Activated T-helper 1 cell treated with anti-CD3 and anti-CD28 coated beads, Interleukin-2, amount 50 U/mL, for 16 hours (primary cell): ENCODE results near the gene SCARB1.

Experiments used
- DNase-seq, 2 donors: peaks; one replicate each; pipeline ENCODE4 v3.0.0-alpha.2; 2020; ENCODE audit warnings: low read depth in 1 of 2, low spot score in 1 of 2

SCARB1 gene

DNA sequence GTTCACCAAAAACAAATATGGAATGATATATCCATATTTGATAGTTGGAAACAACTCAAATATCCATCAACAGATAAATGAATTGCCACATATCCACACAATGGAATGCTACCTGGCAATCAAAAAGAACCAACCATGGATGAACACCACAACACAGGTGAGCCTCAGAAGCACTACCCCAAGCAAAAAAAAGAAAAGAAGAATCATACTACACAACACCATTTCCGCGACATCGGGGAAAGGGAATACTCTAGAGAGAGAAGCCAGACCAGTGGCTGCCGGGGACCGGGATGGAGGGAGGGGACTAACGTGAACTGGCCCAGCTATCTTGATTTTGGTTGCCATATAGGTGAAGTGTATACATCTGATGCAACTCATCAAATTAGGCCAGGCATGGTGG is 41.4 kb downstream of the SCARB1 start:
- no peak for DNase-seq

DNA sequence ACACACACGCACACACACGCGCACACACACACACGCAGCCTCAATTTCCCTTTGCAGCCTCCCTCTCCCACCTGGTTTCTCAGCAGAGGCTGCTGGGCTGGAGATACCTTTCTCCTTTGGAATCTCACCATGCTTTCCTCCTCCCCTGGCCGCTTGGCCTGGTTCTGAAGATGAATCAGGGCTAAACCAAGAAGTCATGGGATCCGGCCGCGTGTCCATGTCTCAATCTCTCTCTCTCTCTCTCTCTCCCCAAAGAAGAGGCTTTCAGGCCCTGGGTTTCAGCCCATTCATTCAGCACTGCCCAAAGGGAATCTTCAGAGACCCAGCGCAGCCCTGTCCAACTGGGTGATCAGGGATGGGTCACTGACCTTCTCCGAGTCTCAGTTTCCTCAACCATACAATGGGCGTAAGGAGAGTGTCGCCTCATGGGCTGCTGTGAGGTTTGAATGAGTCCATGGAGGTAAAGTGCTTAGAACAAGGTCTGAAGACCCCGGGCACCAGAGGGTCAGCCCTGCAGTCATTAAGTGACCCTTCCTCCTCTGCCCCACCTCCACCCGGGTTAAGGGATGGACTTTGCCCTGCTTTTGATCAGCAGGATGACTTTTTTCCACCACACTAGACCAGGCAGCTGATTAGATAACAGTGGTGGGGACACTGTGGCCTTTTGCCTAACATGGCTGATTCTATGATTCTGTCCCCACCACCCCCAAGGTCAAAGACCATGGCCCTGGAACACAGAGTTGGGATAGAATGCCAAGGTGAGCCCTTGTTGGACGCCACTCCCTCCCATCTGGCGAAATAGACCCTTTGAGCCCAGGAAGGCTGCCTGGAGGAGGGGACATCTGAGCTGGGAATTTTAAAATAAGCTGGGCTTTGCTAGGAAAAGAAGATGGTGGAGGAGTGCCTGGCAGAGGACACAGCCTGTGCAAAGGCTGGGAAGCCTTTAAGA is 42.1 kb downstream of the SCARB1 start:
- DNase-seq, result no peak

DNA sequence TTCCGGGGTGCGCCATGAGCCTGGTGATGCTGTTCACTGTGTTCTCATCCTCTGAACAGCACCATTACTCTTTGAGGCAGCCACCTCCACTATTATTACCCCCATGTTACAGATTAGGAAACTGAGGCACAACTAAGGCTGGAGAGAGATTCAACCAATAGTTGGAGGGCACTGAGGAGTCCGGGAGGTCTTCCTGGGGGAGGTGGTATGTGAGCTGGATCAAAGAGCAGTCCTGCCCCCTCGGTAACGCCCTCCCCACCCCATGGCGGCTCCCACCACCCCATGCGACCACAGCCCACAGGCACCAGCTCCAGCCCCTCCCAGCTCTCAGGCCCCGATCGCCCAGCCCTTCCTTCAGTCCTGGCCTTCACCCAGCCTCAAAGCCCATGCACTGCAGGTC is 43.5 kb downstream of the SCARB1 start:
- no peak for DNase-seq

DNA sequence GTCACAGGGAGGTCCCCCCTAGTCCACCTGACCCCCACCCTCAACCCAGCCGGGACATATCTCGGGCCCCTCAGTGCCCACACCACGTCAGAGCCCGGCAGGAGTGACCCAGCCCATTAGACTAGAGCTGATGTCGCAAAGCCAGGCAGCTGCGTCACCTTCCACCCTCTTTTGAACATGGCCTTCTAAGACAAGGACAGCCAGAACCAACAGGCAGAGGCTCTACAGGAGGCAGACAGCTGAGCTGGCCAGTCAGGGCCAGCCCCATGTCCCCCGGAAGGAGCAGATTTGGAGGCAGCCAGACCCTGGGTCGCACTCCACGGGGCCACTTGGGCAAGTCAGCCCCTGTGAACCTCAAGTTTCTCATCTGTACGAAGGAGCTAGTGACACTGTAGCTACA is 44.1 kb downstream of the SCARB1 start:
- DNase-seq, result no peak

DNA sequence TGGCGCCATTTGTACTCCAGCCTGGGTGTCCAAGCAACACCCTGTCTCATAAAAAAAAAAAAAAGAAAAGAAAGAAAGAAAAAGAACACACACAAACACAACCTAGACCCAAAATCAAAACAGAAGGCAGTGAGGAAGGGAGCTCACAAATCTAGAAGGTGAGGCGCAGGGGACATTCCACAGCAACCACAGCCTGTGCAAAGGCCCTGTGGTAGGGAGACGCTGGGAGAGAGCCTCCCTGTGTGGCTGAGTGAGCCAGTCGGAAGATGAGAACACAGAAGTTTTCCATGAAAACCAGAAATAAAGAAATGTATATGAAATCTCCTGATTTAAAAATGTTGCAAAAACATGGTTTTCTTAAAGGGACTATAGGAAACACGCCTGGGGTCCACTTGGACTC is 44.6 kb downstream of the SCARB1 start:
- no peak for DNase-seq

DNA sequence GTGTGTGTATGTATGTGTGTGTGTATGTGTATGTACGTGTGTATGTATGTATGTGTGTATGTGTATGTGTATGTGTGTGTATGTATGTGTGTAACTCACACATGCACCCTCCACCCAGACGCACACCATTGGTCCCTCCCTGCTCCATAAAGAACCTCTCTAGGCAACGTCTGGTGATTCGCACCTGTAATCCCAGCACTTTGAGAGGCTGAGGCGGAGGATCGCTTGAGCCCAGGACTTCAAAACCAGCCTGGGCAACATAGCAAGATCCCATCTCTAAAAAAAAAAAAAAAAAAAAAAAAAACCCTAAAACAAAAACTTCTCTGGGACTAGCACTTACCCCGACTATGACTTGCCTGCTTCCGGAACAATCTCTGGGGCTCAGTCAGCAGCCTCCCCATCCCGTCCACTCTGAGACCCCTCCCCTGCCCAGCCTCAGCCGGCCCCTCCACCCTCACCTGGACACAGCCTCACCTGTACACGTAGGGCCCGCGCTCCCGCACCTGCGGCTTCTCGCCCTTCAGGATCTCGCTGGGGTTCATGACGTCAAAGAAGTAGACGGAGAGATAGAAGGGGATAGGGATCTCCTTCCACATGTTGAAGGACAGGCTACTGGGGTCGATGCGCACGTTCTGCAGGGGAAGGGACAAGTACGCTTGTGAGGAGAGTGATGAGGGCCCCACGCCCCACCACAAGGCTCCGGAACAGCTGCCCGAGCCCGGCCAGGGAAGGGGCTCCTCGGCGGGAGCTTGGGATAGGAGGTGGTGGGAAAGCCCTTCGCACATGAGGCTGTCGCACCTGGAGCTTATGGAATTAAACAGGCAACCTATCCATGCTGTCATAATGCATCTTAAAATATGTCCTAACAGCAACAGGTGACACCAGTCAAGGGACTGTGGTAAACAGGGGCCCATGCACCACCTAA is 46.3 kb downstream of the SCARB1 start:
- DNase-seq, result no peak

DNA sequence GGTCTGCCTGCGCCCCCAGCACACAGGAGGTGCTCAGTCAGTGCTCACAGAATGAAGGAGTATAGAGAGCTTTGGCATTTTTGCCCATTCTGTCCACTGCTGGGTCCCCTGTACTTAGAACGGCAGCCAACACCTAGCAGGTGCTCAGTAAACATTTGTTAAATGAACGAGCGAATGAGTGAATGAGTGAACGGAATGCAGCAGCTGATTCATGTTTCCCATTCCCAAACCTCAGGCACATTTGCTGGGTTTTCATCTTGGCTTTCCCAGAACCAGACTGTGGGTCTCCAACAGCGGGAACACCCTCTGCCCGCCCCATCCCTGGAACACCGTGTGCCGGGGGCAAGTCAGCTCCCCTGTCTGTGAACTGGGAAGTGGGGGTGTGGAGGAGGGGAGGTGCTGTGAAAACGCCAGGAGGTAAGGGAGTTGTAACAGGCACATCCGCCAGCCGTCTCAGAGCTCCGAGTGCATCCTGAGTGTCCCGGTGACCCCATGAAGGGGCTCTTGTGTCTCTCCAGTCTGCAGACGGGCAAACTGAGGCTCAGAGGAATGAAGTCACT is 47.3 kb downstream of the SCARB1 start:
- no peak for DNase-seq

DNA sequence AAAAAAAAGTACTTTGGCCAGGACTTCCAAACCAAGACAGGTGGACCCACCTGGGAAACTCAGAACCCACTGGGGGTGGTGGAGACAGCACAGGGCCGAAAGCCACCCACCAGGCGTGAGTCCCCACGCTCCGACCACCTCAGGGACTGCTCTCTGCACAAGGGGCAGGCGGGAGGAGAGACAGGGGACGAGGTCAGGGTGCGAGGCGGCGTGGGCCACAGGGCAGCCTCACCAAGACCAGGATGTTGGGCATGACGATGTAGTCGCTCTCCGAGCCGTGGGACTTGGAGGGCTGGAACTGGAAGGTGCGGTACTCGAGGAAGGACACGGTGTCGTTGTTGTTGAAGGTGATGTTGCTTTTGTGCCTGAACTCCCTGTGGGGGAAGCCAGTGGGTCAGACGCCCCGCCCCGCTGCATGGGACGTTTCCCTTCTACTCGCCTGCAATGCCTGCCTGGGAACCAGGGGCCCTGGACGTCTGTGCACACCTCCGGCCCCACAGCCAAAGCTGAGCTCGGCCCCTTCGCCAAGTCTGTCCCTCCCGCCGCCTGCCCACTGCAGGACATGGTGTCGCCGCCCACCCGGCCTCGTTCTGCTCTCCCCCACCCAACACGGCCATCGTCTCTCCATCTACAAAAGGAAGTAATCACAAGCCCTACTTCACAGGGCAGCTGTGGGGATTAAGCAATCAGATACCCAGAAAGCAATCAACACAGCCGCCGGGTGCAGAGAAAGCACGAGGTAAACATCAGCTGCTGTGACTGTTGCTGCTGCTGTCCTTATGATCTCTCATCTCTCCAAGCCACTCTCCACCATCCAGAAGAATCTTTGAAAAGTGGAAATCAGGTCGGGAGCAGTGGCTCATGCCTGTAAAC is 48.7 kb downstream of the SCARB1 start:
- no peak for DNase-seq

DNA sequence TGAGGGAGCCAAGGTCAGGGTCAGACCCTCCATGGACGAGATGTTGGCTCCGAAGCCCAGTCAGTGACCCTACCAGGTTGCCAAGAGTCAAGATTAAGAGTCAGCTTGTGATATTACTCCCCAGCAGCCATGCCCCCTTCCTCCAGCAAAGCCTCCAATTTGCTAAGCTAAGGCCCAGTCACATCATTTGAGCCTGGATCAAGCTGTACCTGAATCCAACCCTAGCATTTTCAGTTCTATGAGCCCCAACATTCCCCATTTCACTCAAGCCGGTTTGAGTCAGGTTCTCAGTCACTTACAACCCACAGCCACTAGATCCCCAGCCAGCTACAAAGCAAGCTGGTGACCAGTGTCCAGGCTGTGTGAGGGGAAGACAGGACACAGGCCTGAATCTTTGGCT is 49.9 kb downstream of the SCARB1 start:
- no peak for DNase-seq

DNA sequence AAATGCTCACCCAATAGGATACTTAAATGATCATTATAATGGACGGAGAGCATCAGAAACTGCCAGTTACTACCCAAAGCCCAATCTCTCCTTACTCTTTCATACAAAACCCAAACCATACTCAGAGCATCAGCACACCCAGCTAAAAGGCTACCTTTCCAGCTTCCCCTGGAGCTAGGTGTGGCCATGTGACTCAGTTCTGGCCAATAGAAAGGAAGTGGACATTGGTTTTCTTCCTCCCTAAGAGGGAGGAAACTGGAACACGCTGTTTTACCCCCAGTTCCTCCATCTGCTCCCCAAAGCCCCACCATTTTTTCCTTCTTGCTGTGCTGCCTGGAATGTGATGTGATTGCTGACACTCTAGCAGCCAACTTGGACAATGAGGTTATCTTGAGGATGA is 50.7 kb downstream of the SCARB1 start:
- no peak for DNase-seq

DNA sequence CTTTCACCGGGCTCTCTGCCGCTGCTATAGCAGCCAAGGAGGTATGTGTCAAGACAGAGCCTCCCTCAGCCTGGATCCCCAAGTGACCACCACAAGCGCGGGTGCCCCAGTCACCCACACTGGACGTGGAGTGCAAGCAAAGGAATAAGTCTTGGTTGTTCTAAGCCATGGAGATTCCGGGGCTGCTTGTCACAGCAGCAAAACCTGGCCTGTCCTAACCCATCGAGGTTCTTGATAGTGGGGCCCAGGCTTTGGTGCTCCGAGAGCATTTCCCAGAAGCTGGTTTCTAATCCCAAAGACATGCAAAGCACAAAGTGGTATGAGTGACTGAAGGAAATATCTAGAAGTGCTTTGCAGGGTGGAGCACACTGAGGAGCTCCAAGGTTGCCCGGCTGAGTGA is 51.3 kb downstream of the SCARB1 start:
- DNase-seq, result no peak

DNA sequence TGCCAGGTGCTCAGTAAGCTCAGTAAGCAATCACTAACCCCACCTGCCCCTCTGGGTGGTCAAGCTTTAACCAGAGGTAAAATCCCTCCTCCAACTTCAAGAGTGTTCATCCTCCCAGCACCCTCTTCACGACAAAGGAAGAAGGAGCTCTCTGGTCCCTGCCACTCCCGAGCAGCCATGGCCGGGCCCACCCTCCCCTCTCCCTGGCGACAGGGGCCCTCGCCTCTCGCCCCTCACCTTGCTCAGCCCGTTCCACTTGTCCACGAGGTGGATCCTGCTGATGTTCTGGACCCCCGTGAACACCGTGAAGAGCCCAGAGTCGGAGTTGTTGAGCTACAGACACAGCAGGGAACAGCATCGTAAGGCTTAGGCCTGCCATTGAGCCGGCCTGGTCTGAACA is 52.0 kb downstream of the SCARB1 start:
- no peak for DNase-seq

DNA sequence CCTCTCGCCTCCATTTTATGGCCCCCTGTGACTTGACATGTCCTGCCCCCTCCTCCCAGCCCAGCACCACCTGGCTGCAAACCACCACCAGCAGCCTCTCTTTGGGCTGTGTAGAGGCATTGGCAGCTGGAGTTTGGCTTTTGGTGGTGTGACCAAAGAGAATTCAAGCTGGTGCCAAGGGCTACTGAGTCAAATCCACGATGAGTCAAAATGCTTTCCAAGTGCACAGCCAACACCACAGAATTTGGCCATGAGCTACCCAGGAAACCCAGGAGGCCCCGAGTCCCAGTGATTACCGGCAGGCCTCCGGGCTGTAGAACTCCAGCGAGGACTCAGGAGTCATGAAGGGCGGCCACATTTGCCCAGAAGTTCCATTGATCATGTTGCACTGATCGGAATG is 53.8 kb downstream of the SCARB1 start:
- DNase-seq, result no peak

DNA sequence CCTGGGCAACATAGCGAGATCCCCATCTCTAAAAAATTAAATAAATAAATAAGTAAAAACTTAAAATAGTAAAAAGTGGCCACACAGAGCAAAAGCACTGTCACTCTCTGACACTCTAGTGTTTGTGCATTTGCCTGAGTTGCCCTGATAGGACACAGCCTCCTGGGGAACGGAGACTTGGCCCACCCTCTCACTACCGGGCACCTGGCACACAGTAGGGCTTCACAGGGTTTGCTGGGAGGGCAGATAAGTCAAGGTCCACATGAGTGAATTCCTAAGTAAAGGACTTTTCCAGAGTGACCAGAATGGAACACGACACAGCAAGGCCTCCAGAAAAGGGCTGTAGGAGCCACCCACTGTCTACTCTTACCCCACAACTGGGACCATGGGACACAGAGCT is 54.3 kb downstream of the SCARB1 start:
- no peak for DNase-seq

DNA sequence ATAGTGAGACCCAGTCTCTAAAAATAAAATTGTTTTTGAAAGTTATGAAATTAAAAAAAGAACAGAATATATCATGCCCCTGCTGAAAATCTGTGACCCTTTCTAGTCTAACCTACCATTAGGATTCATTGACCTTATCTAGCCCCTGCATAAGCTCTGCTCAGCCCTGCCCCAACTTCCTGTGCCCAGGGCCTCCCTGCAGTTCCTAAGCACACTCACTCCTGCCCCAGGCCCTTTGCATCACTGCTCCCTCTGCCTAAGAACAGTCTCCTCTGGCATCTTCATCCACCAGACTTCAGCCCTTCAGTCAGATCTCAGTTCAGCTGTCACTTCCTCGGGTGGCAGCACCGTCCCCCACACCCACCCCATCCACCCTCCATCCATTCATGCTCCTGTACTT is 55.4 kb downstream of the SCARB1 start:
- no peak for DNase-seq

DNA sequence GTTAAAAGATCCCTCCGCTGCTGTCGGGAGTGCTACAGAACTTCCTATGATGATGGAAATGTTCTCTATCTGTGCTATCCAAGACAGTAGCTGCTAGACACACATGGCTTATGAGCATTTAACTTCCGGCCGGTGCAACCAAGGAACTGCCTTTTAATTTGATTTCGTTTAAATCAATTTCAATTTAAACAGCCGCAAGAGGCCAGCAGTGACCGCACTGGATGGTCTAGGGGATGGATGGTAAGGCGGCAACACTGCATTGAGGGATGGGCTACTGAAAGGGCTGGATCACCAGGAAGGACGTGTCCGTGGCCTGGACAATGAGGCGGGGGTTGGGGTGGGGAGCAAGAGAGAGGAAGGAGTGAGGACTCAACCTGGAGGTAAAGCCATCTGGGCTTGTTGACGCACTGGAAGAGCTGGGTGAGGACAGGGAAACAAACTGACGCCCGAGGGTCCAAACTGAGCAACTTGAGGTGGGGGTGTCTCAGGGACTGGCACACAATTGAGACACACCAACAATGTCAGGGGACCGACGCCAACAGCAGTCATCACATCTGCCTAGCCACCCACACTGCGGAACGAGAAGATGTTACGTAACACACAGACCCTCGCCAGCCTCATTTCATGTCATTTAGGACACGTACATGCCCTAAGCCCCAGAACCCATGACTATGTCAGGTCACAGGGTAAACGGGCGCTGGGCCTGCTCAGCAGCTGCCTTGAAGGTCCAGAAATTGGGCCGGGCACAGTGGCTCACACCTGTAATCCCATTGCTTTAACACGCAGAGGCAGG is 57.6 kb downstream of the SCARB1 start:
- no peak for DNase-seq

DNA sequence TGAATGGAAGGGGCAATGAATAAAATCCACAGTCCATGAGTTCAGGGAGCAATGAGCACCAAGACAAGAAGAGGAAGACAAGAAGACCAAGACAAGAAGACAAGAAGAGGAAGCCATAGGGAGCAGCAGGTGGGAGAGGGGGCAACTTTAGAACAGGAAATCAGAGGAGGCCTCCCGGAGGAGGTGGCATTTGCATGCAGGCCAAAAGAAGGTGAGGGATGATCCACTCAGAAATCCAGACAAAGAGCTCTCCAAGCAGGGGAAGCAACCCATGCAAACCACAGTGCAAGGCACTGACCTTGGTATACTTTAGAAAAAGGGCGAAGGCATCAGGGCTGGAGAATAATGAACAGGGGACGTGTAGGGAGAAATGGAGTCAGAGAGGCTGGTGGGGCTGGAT is 58.6 kb downstream of the SCARB1 start:
- DNase-seq, result no peak

DNA sequence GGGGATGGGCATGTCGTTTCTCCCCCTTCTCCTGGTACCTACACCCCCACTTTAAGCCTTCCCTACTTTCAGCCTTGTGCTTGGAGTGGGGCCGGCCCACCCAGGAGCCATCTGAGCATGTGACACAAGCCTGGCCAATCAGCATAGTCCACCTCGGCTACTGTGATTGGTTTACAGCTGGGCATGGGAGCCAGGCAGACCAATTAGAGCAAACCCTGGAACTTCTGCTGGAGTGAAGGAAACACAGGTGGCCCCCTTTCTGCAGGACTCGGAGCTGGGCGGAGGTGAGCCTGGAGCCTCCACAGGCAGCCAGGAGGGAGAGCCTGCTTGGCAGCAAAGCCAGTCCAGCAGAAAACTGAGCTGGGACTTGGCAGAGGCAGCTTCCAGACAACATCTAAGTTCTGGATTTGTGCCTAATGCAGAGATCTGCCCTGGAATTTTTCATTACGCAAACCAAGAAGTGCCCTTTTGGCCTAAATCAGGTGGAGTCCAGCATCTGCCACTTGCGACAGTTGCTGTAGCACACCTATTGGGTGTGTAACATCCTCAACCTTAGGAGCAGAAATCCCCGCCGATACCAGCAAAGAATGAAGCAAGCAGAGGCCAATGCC is 59.5 kb downstream of the SCARB1 start:
- DNase-seq, result no peak

DNA sequence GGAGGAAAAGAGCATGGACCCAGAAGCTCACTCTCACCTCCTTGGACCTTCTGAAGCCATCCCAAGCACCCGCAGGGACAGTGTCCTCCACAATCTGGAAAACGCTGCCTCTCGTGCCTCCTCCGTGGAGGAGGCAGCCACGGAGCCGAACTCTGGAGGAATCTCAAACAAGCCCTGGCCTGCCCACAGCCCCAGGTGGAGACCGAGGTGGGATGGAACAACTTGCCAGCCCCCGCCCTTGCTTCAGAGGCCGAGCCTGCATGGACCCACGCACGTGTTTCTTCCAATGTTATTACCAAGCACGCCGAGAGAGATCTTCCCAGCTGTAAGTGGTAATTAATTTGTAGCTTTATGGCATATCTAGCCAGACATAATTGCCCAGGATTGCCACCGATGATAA is 61.3 kb downstream of the SCARB1 start:
- no peak for DNase-seq

DNA sequence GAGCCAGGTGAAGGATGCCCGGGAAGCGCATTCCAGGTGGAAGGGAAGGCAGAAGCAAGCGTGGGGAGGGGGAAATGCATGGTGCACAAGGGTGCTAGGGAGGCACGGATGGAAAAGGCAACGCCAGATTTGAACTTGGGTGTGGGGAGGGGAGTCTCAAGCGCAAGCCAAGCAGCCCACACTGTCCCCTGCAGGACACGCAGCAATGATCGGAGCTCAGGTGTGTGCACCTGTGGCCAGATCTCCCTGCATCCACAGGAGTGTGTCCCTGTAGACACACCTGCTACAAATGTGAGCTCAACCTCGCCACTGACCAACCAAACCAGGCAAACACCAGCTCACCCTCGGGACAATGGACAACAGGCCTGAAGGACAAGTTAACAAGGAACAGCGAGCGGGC is 63.2 kb downstream of the SCARB1 start:
- no peak for DNase-seq
